Astrocyte (in vitro differentiated cells and primary cell): Measurements from ENCODE around the gene RAB11FIP4. TPM values are rescaled to one million over a fixed set of nuclear protein-coding genes. Genes with fewer than 3 reads are reported as not detected.

Source experiments
- DNase-seq: peaks from one replicate; pipeline ENCODE4 v3.0.0-alpha.2; 2010; ENCODE audit warnings: low read depth
- FAIRE-seq: peaks from 2 replicates; lab custom pipeline; 2011; peaks lifted over from hg19 to GRCh38; lab: Jason Lieb, UNC
- H2AFZ ChIP-seq: 2 replicates; pipeline ENCODE4 v1.6.0; 2012; ENCODE audit warnings: low read depth, low read length, inconsistent platforms
- H3K27ac ChIP-seq: 2 replicates; pipeline ENCODE4 v1.5.1; 2011; ENCODE audit warnings: low read depth, low read length, inconsistent platforms
- H3K27me3 ChIP-seq: 2 replicates; pipeline ENCODE4 v1.6.0; 2011; ENCODE audit warnings: low read length, inconsistent platforms; ENCODE audit not compliant: insufficient read depth
- H3K36me3 ChIP-seq: 2 replicates; pipeline ENCODE4 v1.5.1; 2011; ENCODE audit warnings: low read length, inconsistent platforms; ENCODE audit not compliant: insufficient read depth
- H3K4me1 ChIP-seq: 2 replicates; pipeline ENCODE4 v1.5.1; 2011; ENCODE audit warnings: low read length, inconsistent platforms; ENCODE audit not compliant: insufficient read depth
- H3K4me2 ChIP-seq: 2 replicates; pipeline ENCODE4 v1.6.0; 2012; ENCODE audit warnings: low read length, inconsistent platforms
- H3K4me3 ChIP-seq: 2 replicates; pipeline ENCODE4 v1.5.1; 2011; ENCODE audit warnings: low read depth, mild to moderate bottlenecking, low read length, inconsistent platforms; ENCODE audit not compliant: insufficient read depth
- H3K79me2 ChIP-seq: 2 replicates; pipeline ENCODE4 v1.6.0; 2012; ENCODE audit warnings: mild to moderate bottlenecking, low read length, inconsistent platforms; ENCODE audit not compliant: insufficient read depth
- H3K9ac ChIP-seq: 2 replicates; pipeline ENCODE4 v1.6.0; 2012; ENCODE audit warnings: mild to moderate bottlenecking, low read length, inconsistent platforms
- H3K9me3 ChIP-seq: 2 replicates; pipeline ENCODE4 v1.5.1; 2012; ENCODE audit warnings: low read depth, mild to moderate bottlenecking, low read length, inconsistent platforms; ENCODE audit not compliant: insufficient read depth
- H4K20me1 ChIP-seq: 2 replicates; pipeline ENCODE4 v1.6.0; 2012; ENCODE audit warnings: low read length, inconsistent platforms; ENCODE audit not compliant: insufficient read depth
- H3K27ac Mint-ChIP-seq: one replicate; pipeline ENCODE4 v1.8.0; 2021; ENCODE audit warnings: mild to moderate bottlenecking, mixed read lengths; ENCODE audit not compliant: unreplicated experiment
- H3K27me3 Mint-ChIP-seq: one replicate; pipeline ENCODE4 v1.8.0; 2021; ENCODE audit warnings: low read depth, mixed read lengths; ENCODE audit not compliant: unreplicated experiment
- H3K36me3 Mint-ChIP-seq: one replicate; pipeline ENCODE4 v1.8.0; 2021; ENCODE audit warnings: low read depth, mixed read lengths; ENCODE audit not compliant: unreplicated experiment
- H3K4me1 Mint-ChIP-seq: one replicate; pipeline ENCODE4 v1.8.0; 2021; ENCODE audit warnings: low read depth, mixed read lengths; ENCODE audit not compliant: unreplicated experiment
- H3K4me3 Mint-ChIP-seq: one replicate; pipeline ENCODE4 v1.8.0; 2021; ENCODE audit warnings: mild to moderate bottlenecking, moderate library complexity, mixed read lengths; ENCODE audit not compliant: unreplicated experiment
- H3K9me3 Mint-ChIP-seq: one replicate; pipeline ENCODE4 v1.8.0; 2021; ENCODE audit warnings: mild to moderate bottlenecking, mixed read lengths; ENCODE audit not compliant: unreplicated experiment
- EZH2 ChIP-seq: IDR thresholded peaks from 2 replicates; pipeline ENCODE4 v1.6.1; 2012; ENCODE audit warnings: mild to moderate bottlenecking, low read length, inconsistent platforms; ENCODE audit not compliant: insufficient read depth
- total RNA-seq: library from RNA; stranded (reverse); gene quantifications from 2 replicates; pipeline ENCODE4 v1.2.1, GENCODE V29; 2021
- TF ChIP-seq, protein P1 (sequence below): IDR thresholded peaks from 2 replicates; pipeline ENCODE4 v1.5.1; 2011; ENCODE audit warnings: low read depth, mild to moderate bottlenecking, inconsistent platforms, low read length, moderate library complexity; ENCODE audit not compliant: insufficient read depth

The RAB11FIP4 gene
- total RNA-seq, 1 donor from 2014 or later = 4.4 TPM

DNA sequence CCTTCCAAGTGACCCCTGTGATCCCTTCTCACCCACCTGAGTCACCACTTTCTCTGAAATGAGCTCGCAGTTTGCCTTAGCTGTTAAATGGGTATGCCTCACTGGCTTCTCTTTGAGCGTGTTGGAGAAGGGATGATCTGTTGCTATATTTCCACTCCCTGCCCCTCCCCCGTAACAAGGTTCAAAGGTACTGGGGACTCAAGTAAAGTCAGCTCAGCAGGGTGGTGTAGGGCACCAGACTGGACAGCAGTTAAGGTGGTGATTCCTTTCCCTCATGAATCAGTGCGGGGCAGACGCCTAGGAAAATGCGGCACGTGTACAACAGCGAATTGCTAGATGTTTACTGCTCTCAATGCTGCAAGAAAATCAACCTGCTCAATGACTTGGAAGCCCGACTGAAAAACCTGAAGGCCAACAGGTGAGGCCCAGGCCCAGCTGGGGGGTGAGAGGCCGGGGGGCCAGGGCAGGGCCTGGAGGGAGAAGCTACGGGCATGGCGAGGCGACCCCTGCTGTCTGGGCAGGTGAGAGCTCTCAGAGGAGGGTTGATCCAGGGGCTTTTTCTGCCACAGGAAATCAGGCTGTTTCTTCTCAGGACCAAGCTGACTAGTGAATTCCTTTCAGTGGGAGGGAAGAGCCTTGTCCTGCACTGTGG lies 130.3 kb downstream of the RAB11FIP4 start:
- H2AFZ ChIP-seq = no peak overlapping the region
- H3K4me1 ChIP-seq = no peaks in the 10 kb centered on the region
- H4K20me1 ChIP-seq = no peaks in the 10 kb centered on the region
- H3K4me2 ChIP-seq = no peak overlapping the region
- peaks cover 11% of the 10 kb centered on the region for H3K9me3 ChIP-seq
- no peaks in the 10 kb centered on the region for H3K36me3 ChIP-seq
- H3K4me3 ChIP-seq = no peak overlapping the region
- Mint-ChIP-seq H3K9me3 (no peaks in the 10 kb centered on the region), H3K4me1 (peaks cover 1% of the 10 kb centered on the region), H3K4me3 (no peak overlapping the region), H3K27me3 (peaks cover 10% of the 10 kb centered on the region), H3K27ac (no peak overlapping the region), H3K36me3 (no peaks in the 10 kb centered on the region)
- no peaks in the 10 kb centered on the region for H3K27me3 ChIP-seq
- no peak for TF ChIP-seq EZH2
- TF ChIP-seq, protein P1, sequence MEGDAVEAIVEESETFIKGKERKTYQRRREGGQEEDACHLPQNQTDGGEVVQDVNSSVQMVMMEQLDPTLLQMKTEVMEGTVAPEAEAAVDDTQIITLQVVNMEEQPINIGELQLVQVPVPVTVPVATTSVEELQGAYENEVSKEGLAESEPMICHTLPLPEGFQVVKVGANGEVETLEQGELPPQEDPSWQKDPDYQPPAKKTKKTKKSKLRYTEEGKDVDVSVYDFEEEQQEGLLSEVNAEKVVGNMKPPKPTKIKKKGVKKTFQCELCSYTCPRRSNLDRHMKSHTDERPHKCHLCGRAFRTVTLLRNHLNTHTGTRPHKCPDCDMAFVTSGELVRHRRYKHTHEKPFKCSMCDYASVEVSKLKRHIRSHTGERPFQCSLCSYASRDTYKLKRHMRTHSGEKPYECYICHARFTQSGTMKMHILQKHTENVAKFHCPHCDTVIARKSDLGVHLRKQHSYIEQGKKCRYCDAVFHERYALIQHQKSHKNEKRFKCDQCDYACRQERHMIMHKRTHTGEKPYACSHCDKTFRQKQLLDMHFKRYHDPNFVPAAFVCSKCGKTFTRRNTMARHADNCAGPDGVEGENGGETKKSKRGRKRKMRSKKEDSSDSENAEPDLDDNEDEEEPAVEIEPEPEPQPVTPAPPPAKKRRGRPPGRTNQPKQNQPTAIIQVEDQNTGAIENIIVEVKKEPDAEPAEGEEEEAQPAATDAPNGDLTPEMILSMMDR = no peak
- H3K79me2 ChIP-seq = no peaks in the 10 kb centered on the region
- FAIRE-seq (no peak), DNase-seq (no peak)
- H3K9ac ChIP-seq = no peak overlapping the region
- H3K27ac ChIP-seq = no peak overlapping the region

DNA sequence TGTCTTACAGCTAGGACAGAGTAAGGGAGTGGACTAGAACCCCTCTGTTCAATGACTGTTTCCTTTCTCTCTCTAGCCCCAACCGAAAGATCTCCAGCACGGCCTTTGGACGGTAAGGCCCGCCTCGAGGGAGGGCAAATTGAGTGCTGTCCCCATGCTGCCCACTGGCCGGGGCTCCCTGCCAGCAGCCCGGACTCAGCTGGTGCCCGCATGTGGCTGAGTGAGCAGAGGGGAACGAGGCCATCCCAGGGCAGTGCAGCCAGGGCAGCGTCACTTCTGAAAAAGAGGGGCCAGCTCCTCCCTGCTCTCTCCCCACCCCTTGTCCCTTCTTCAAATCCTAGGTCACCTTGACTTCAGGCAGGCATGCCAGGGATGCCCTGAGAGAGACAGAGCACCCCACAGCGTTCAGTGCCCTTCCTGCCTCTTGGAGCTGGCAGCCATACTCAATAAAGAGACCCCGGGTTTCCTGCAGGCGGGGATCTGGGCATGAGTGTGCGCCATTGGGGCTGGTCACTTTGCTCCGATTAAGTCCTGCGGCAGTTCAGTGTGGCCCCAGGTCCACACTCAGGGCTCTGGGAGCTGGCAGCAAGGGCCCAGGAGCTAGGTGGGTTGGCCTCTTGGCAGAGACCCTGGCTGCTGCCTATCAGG lies 130.9 kb downstream of the RAB11FIP4 start:
- H3K27me3 Mint-ChIP-seq = peaks cover 8% of the 10 kb centered on the region
- no peaks in the 10 kb centered on the region for H3K36me3 Mint-ChIP-seq
- Histone ChIP-seq H3K4me1 (no peaks in the 10 kb centered on the region), H4K20me1 (no peaks in the 10 kb centered on the region), H3K79me2 (no peaks in the 10 kb centered on the region), H3K4me3 (no peak overlapping the region), H3K27ac (no peak overlapping the region), H3K27me3 (no peaks in the 10 kb centered on the region), H3K36me3 (no peaks in the 10 kb centered on the region), H3K4me2 (no peak overlapping the region), H2AFZ (no peak overlapping the region), H3K9ac (no peak overlapping the region), H3K9me3 (peaks cover 11% of the 10 kb centered on the region)
- H3K9me3 Mint-ChIP-seq = no peaks in the 10 kb centered on the region
- FAIRE-seq (no peak), DNase-seq (no peak)
- H3K4me3 Mint-ChIP-seq = no peak overlapping the region
- H3K27ac Mint-ChIP-seq = no peak overlapping the region
- H3K4me1 Mint-ChIP-seq = peaks cover 8% of the 10 kb centered on the region
- TF ChIP-seq EZH2 = no peak
- TF ChIP-seq, protein P1 = no peak

DNA sequence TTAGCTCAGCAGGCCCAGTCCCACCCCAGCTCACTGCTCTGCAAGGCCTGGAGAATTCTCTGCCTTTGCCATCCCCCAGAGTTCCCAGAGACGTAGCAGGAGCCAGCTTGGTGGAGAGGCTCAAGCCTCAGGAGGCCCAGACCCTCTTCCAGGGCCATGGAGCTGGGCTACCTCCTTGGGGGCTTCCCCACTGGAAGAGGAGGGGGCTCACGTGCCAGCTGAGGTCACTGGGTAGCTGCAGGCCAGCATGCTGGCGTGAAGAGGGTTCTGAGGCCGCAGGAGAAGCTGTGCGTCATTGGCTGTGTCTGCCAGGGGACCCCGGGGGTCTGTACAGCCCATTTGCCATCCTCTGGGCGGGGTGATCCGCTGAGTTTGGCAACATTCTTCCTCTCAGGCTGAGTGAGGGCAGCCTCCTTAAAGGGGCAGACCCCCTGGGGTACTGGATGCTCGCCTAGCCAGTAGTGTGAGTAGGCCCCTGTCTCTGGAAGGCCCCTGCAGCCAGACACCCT lies 131.6 kb downstream of the RAB11FIP4 start:
- no peak for FAIRE-seq
- no peak overlapping the region for H3K4me3 ChIP-seq

More for the DNA sequence above, 131.6 kb downstream of the RAB11FIP4 start:
- Mint-ChIP-seq H3K27me3 (peaks cover 8% of the 10 kb centered on the region), H3K4me3 (no peak overlapping the region), H3K36me3 (no peaks in the 10 kb centered on the region), H3K27ac (no peak overlapping the region), H3K9me3 (no peaks in the 10 kb centered on the region), H3K4me1 (peaks cover 13% of the 10 kb centered on the region)
- H3K9me3 ChIP-seq = peaks cover 11% of the 10 kb centered on the region
- H3K36me3 ChIP-seq = no peaks in the 10 kb centered on the region
- no peaks in the 10 kb centered on the region for H3K4me1 ChIP-seq
- no peaks in the 10 kb centered on the region for H3K79me2 ChIP-seq
- no peak for DNase-seq
- H4K20me1 ChIP-seq = no peaks in the 10 kb centered on the region
- no peak overlapping the region for H2AFZ ChIP-seq
- no peaks in the 10 kb centered on the region for H3K27me3 ChIP-seq
- H3K4me2 ChIP-seq = no peak overlapping the region
- no peak overlapping the region for H3K9ac ChIP-seq
- H3K27ac ChIP-seq = no peak overlapping the region
- TF ChIP-seq, protein P1 = no peak
- no peak for TF ChIP-seq EZH2
